GM12891 (cell line): ENCODE measurements around the gene BRD3.
A peak's percentile ranks its signal among the peaks of the same experiment; 100 is the strongest.

Experiments
- DNase-seq: peaks from one replicate; pipeline ENCODE4 v3.0.0; 2011; ENCODE audit warnings: low spot score; ENCODE audit not compliant: insufficient read length
- FAIRE-seq: peaks from 2 replicates; lab custom pipeline; 2011; peaks lifted over from hg19 to GRCh38; lab: Jason Lieb, UNC
- PAX5 ChIP-seq: IDR thresholded peaks from 2 replicates; pipeline ENCODE4 v1.6.1; 2011; ENCODE audit warnings: low read length, moderate library complexity, mild to moderate bottlenecking; ENCODE audit not compliant: insufficient read depth, severe bottlenecking
- POLR2A ChIP-seq: IDR thresholded peaks from 2 replicates; pipeline ENCODE4 v1.6.1; 2011; ENCODE audit warnings: low read depth, low read length, control low read depth
- POLR2AphosphoS5 ChIP-seq: IDR thresholded peaks from 2 replicates; pipeline ENCODE4 v1.6.1; 2011; ENCODE audit warnings: low read depth, low read length, control low read depth
- POU2F2 ChIP-seq: IDR thresholded peaks from 2 replicates; pipeline ENCODE4 v1.6.1; 2011; ENCODE audit warnings: low read depth, mild to moderate bottlenecking, control low read depth, low read length, moderate library complexity
- SPI1 ChIP-seq: IDR thresholded peaks from 2 replicates; pipeline ENCODE4 v1.6.1; 2011; ENCODE audit warnings: low read depth, low read length, control low read depth
- TAF1 ChIP-seq: IDR thresholded peaks from 2 replicates; pipeline ENCODE4 v1.6.1; 2011; ENCODE audit warnings: low read depth, low read length, control low read depth

The BRD3 gene

GRCh38 chr9:134002796-134003195 is 65.0 kb downstream of the BRD3 start:
- FAIRE-seq (no peak), DNase-seq (no peak)
- TF ChIP-seq POLR2AphosphoS5 = no peak
- no peak for TF ChIP-seq POLR2A
- no peak for TF ChIP-seq PAX5
- no peak for TF ChIP-seq SPI1
- no peak for TF ChIP-seq TAF1
- TF ChIP-seq POU2F2 = no peak

DNA sequence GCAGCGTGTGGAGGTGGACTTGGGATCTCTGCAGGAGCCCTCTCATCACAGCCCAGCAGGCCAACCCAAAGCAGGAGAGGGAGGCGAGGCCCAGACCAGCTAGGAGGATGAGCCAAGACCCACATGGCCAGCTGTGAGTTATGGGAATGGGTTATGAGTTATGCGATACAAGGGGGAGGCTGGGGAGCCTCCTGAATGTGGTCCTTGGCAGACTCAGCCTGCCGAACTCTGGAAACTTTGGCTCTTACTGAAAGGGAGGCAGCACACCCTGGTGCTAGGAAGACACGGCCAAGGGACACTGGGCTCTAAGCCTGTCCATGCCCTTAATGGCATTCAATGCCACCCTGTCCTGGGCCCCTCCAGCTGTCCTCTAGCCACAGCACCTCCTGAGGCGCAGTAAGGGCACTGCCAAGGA is 68.0 kb downstream of the BRD3 start:
- FAIRE-seq (no peak), DNase-seq (no peak)
- TF ChIP-seq POLR2AphosphoS5 (no peak), POLR2A (no peak), TAF1 (no peak), PAX5 (no peak), SPI1 (no peak), POU2F2 (no peak)

DNA sequence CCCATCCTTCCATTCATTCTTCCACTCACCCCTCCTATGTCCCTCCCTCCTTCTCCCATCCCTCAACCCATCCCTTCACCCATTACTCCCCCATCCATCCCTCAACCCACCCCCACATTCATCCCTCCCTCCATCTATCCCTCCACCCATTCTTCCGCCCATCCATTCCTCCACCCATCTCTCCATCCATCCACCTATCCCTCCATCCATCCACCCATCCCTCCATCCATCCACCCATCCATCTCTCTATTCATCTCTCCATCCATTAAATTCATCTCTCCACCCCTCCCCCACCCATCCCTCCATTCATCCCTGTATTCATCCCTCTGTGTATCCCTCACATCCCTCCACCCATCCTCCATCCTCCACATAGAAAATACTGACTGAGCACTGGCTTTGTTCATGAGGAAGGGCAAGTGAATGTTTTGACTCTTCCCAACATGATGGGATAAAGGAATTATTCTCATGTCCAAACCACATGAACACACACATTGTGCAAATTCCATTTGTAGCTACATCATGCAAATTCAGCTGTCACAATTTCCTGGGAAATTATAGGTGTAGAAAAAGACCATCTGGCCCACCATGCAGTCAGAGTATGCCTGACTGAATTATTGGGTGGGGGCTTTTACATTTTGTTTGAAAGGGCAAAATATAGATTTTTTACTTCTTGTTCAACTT is 68.8 kb downstream of the BRD3 start:
- DNase-seq (no peak), FAIRE-seq (no peak)
- TF ChIP-seq TAF1 (no peak), PAX5 (no peak)

- DNase-seq (no peak), FAIRE-seq (no peak)
- TF ChIP-seq SPI1 (no peak), PAX5 (no peak), POLR2A (no peak), TAF1 (no peak), POU2F2 (no peak), POLR2AphosphoS5 (no peak)
Observed at GRCh38 chr9:133997584-133997983, 70.2 kb downstream of the BRD3 start.

DNA sequence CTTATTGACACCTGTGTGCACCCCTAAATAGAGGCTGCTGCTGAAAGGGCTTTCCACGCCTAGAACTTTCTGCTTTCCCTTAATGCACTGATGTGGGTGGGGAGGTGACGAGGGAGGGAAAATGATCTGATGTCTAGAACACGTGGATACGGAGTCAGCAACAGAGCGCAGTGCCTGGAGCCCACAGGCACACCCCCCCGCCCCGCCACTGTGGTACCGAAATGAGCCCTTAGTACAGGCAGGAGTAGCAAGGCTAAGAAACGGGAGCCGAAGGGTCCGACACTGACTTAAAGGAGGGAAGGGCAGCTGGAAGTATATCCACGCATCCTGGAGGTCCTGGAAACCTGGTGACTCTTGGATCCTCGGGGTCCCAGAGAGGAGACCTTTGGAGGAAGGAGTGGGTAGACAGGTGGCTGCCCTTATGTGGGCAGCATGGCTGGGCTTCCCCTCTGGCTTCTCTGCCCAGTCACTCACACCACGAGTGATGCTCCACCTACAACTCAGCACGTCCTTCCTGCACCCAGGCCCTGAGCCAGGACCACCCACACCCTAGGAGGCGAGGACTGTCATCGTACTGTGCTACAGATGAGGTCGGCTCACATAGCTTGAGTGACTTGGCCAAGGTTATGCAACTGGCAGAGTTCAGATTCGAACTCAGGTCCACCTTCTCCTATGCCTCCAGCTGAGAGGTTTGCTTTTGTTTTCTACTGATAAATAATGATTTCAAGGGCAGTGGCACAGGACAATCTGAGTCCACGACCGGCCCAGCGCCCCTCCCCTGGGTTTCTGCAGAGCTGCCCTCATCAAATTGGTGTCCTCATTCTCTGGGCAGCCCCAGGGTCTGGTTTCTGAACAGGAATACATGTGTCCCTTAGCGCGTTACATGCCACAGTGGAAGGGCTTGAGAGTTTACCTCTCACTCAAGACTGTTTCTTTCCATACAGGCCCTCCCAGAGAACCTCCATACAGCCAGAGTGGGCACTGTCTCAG is 71.0 kb downstream of the BRD3 start:
- no peak for DNase-seq
- FAIRE-seq = peak; percentile 65
- TF ChIP-seq POLR2AphosphoS5 = no peak
- no peak for TF ChIP-seq POLR2A
- no peak for TF ChIP-seq SPI1
- no peak for TF ChIP-seq PAX5
- TF ChIP-seq POU2F2 = no peak
- TF ChIP-seq TAF1 = no peak

DNA sequence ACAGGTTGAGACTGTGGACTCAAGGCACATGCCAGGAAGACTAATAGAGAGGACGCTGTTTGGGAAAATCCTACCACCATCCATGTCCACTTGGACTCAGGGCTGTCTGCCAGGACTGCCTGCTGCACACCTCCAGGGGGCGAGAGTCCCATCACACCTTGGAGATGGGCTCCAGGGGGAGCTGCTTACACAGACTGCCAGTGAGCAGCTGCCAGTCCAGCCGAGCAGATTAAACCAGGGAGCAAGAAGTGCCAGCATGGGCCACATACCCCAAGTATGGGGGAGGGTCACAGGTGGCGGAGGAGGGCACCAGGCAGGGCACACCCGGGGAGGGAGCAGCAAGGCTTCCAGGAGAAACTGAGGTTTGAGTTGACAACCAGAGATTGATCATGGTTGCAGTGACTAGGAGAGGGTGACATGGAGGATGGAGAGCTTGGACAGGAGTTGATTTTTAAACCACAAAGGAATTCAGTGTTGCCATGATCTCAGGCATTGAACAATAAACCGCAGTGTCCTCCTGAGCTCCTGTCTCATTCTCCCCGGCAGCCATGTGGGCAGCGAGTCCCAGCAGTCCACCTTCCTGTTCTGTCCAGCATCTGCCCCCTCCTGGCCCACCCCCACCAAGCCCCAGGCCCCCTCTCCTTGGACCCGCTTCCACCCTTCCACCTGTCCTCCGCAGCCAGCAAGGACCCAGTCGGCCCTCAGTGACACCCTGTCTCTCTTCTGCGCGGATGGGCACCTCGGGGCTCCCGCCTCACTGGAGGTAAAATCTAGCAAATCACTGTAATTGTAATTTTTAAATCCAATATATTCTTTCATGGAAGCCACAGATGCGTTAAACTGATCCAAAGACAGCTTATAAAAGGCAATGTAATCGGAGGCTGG is 72.6 kb downstream of the BRD3 start:
- FAIRE-seq (peak; percentile 31), DNase-seq (no peak)
- TF ChIP-seq POLR2A (no peak), POU2F2 (no peak), POLR2AphosphoS5 (no peak), SPI1 (no peak), TAF1 (no peak), PAX5 (no peak)

DNA sequence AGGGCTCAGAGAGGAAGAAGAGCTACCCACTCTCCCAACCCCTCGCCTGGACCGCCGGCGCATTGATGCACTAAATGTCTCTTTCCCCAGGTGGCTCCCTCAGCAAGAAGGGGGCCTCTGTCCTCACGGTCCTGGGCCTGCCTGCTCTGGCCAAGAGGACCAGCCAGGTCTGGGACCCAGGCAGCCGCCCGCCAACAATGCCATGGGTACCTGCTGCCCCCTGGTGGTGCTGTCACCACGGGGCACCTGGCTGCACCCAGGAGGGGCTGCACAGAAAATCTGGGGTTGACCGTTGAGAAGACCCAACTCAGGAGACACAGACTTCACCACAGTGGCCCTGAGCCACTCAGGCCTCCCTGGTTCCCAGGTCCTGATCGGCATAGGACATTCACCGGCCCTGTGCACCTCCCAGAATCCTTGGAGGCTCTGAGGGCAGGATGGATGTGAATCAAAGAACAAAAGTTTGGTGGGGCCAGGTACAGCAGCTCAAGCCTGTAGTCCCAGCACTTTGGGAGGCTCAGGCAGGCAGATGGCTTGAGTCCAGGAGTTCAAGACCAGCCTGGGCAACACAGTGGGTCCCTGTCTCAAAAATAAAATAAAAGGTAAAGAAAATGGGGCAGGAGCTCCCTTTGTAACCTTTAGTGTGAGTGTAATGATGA is 73.3 kb downstream of the BRD3 start:
- peak; percentile 96 for FAIRE-seq
- DNase-seq = peak; percentile 84
- TF ChIP-seq TAF1 (no peak), POU2F2 (0 out of 2 replicates have a peak, but pooled peaks have one; percentile 37)

GRCh38 chr9:133993635-133994253 is 74.1 kb downstream of the BRD3 start:
- no peak for FAIRE-seq
- DNase-seq = no peak
- TF ChIP-seq SPI1 = no peak
- TF ChIP-seq POU2F2 = no peak
- TF ChIP-seq PAX5 = no peak
- no peak for TF ChIP-seq POLR2AphosphoS5
